Measurements from ENCODE around the gene TBX6.

GRCh38 chr16:30065943-30066760 is 25.6 kb downstream of the TBX6 start:
- TF ChIP-seq CTCF (IDR thresholded peaks at IDR 0.05 in 2 of 3, conservative IDR thresholded peaks at IDR 0.05 in 1 of 3; ENCODE audit: control insufficient read depth in 2 of 3, extremely low read depth in 1 of 3, insufficient read depth in 1 of 3, low read depth in 3 of 3, low read length in 3 of 3) (no peak), NFIC (IDR thresholded peaks at IDR 0.05; ENCODE audit: low read depth, low read length) (no peak), BRCA1 (IDR thresholded peaks at IDR 0.05; ENCODE audit: low read depth, low read length) (no peak), CHD4 (IDR thresholded peaks at IDR 0.05) (no peak), SIN3A (IDR thresholded peaks at IDR 0.05; ENCODE audit: low read depth, low read length) (no peak), SPI1 (IDR thresholded peaks at IDR 0.05; ENCODE audit: borderline replicate concordance, insufficient read depth, low read depth, low read length) (no peak)

Data from GM12878 (cell line).